Measurements from ENCODE around the gene RNF223.

Gene RNF223

DNA sequence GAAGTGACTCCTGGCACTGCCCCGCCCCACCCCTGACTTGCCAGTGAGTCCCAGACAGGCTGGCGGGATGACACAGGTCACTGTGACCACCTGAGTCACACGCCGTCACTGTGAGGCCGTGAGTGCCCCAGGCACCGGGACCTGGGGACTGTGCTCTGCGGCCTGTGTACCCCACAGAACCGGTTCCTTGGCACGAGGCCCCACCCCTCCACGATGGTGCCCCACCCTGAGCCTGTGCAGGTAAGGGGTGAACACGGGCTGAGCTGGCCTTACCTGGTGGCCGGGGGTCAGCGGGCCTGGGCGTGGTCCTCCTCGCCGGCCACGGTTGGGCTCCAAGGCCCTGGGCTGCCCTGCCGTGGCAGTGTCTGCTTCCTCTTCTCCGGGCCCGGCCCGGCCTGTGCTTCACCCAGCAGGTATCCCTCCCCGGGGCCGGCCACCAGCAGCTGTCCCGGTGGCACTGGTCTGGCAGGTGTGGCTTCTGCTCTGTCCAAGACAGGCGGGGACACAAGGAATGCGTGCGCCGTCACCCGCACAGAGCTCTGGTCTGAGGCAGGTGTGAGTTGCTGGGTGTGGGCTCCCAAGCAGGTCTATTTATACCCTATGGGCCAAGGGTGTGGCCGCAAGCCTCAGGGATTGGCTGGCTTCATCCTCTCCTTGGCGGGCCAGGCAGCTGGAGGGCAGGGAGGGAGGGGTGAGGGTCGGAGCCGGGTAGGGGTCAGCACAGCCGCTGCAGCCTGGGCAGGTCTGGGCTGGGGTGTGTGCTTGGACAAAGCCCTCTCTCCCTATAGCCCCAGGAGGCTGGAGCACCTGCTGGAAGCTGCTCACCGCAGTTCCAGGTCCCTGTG, at the start of gene RNF223:
Gene RNF223 (minus strand): TSS at position 564 of the 845 bp plus-strand sequence. CDS start 1,740 bp downstream, outside the sequence.
- no peak for DNase-seq

- DNase-seq: no peak
Observed at GRCh38 chr1:1122981-1123480, 48.9 kb upstream of the RNF223 start.

- peak; percentile 61 for DNase-seq
Observed at GRCh38 chr1:1122078-1122811, 48.1 kb upstream of the RNF223 start.

DNA sequence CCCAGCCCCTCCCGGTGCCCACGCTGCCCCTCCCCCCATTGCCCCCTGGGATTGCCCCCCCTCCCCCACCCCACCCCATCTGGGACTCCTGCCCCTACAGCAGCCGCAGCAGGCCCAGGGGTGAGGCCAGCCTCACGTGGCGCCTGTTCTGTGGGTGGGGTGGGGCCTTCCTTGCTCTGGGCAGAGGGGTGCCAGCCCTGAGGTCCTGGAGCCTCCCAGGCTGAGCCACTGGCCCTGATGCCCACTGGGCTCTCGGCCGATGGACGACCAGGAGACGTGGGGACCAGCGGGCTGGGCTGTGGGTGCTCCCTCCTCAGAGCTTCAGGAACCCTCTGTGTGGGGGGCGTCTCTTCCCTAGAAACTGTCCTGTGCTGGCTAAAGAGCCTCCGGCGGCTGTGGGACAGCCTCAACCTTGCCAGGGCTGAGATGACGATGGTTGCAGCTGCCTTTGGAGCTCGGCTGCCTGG, 47.5 kb upstream of the RNF223 start:
- DNase-seq: no peak

GRCh38 chr1:1120866-1121591, 46.9 kb upstream of the RNF223 start:
- DNase-seq: no peak

GRCh38 chr1:1120096-1120495, 46.0 kb upstream of the RNF223 start:
- no peak for DNase-seq

GRCh38 chr1:1119272-1119890, 45.3 kb upstream of the RNF223 start:
- no peak for DNase-seq

- no peak for DNase-seq
Observed at GRCh38 chr1:1118876-1119220, 44.7 kb upstream of the RNF223 start.

GRCh38 chr1:1118011-1118875, 44.1 kb upstream of the RNF223 start:
- no peak for DNase-seq

DNA sequence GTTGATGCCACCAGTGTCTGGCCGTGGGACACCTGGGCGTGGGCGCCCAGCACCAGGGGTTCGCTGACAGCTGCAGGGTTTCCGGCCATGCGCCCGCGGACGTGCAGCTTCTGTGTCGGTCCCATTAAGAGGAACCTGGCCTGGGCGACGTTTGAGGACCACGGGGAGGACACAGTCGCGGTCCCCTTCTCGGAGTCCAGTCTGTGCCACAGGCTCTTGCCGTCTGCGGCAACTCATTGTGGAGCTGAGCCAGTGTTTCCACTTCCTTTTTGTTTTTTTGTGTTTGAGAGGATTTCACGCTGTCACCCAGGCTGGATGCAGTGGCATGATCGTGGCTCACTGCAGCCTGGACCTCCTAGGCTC, 43.3 kb upstream of the RNF223 start:
- DNase-seq: no peak

DNA sequence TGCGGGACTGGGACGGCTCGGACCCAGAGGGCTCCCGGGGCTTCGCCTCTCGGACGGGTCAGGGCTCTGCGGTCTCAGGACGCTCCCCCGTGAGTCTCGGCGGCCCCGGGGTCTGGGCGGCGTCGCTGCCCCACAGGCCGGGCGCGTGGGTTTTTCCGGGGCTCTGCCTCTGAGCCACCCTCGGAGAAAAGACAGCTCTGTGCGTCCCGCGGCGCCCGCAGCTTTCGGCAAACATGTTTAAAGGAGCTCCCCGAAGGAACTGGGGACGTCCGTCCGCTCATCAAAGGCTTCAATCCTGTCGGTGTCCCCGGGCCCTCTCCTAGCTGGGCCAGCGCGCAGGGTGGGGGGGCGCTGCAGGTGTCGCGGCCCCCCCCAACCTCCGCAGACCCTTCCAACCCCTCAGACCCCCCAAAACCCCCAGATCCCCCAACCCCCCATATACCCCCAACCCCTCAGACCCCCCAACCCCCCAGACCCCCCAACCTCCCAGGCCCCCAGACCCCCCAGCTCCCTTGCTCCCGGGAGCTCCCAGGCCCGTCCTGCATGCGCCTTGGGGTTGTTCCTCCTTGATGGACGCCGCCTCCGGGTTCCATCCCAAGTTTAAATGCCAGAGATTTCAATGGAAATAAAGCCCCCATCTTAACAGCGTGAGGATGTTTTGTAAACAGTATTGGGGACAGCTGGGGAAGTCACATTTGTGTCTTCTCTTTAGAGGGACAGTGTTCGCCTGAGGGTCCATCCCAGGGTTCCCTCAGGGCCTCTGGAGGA, 42.8 kb upstream of the RNF223 start:
- DNase-seq: no peak

- DNase-seq: peak; percentile 89
Observed at GRCh38 chr1:1115786-1116700, 41.9 kb upstream of the RNF223 start, which contains the start of gene C1orf159. TSS of gene C1orf159 (minus strand) at chr1:1116089. CDS start at chr1:1091543, 24,546 bp downstream.

- DNase-seq: no peak
Observed at GRCh38 chr1:1115136-1115785, 41.2 kb upstream of the RNF223 start.

- no peak for DNase-seq
Observed at GRCh38 chr1:1114431-1114830, 40.3 kb upstream of the RNF223 start.

GRCh38 chr1:1112237-1112985, 38.3 kb upstream of the RNF223 start:
- DNase-seq: no peak

- DNase-seq: no peak
Observed at GRCh38 chr1:1111516-1112236, 37.6 kb upstream of the RNF223 start.

GRCh38 chr1:1110561-1110971, 36.5 kb upstream of the RNF223 start:
- no peak for DNase-seq

DNA sequence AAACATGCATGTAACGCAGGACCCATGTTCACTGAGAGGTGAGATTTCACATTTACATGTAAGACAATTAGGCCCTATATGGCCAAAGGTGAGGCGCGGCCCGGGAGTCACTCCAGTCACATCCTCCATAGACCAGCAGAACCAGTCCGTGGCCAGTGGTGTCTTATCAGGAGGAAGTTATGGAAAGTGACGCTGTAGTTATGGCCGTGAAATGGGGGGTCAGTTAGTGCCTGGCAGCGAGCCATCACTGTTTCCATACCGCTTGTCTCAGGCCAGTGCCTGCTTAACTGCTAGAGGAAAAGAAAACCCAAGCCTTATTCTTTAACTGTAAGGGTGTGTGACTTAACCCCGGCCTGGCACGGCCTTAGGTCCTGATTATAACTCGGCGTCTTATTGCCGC, 35.6 kb upstream of the RNF223 start:
- no peak for DNase-seq

Measured in amniotic stem cell (primary cell).